ENCODE data around the gene USP4. TPM values are rescaled to one million over a fixed set of nuclear protein-coding genes. Genes with fewer than 3 reads are reported as not detected.
"Not testable (repeated sequence)": the region's sequence is repeated elsewhere in the genome, so short reads cannot be mapped to it uniquely, and the experiment has no call there.

USP4 gene
- total RNA-seq, 1 donor from 2014 or later: 71.3 TPM

- intact Hi-C loops (cut with DNase I): no loop called here
- TF ChIP-seq, protein P1, sequence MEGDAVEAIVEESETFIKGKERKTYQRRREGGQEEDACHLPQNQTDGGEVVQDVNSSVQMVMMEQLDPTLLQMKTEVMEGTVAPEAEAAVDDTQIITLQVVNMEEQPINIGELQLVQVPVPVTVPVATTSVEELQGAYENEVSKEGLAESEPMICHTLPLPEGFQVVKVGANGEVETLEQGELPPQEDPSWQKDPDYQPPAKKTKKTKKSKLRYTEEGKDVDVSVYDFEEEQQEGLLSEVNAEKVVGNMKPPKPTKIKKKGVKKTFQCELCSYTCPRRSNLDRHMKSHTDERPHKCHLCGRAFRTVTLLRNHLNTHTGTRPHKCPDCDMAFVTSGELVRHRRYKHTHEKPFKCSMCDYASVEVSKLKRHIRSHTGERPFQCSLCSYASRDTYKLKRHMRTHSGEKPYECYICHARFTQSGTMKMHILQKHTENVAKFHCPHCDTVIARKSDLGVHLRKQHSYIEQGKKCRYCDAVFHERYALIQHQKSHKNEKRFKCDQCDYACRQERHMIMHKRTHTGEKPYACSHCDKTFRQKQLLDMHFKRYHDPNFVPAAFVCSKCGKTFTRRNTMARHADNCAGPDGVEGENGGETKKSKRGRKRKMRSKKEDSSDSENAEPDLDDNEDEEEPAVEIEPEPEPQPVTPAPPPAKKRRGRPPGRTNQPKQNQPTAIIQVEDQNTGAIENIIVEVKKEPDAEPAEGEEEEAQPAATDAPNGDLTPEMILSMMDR (IDR thresholded peaks at IDR 0.05): no peak
- peak in 1 of 2 donors; percentile 21 for ATAC-seq
- no peaks in the 10 kb centered on the region for H3K36me3 ChIP-seq
- H3K9me3 ChIP-seq: no peaks in the 10 kb centered on the region
- peaks cover 61% of the 10 kb centered on the region for H3K4me1 ChIP-seq
- no peak overlapping the region for H3K4me3 ChIP-seq
- no peak for DNase-seq
- no peaks in the 10 kb centered on the region for H3K27me3 ChIP-seq (ENCODE audit: low read depth)
- peak overlapping the region; percentile 46 for H3K27ac ChIP-seq
Measured at GRCh38 chr3:49349348-49350114, 9.7 kb upstream of the USP4 start.

GRCh38 chr3:49348361-49348760, 8.5 kb upstream of the USP4 start:
- intact Hi-C loops (cut with DNase I); H3K27me3 ChIP-seq (ENCODE audit: low read depth); DNase-seq; H3K9me3 ChIP-seq; ATAC-seq; H3K36me3 ChIP-seq; H3K4me3 ChIP-seq: not testable (repeated sequence)
- H3K27ac ChIP-seq: peak overlapping the region; percentile 99
- peaks cover 70% of the 10 kb centered on the region for H3K4me1 ChIP-seq

GRCh38 chr3:49346797-49347251, 7.0 kb upstream of the USP4 start:
- intact Hi-C loops (cut with DNase I): no loop called here
- Histone ChIP-seq H3K27ac (peak overlapping the region; percentile 99), H3K4me1 (peaks cover 78% of the 10 kb centered on the region), H3K36me3 (no peaks in the 10 kb centered on the region), H3K27me3 (ENCODE audit: low read depth) (no peaks in the 10 kb centered on the region), H3K4me3 (no peak overlapping the region), H3K9me3 (no peaks in the 10 kb centered on the region)
- ATAC-seq: peak in 1 of 2 donors; percentile 30
- TF ChIP-seq, protein P1 (IDR thresholded peaks at IDR 0.05): no peak
- DNase-seq: no peak

GRCh38 chr3:49343163-49343562, 3.3 kb upstream of the USP4 start:
- H3K27me3 ChIP-seq (ENCODE audit: low read depth): no peaks in the 10 kb centered on the region
- peaks cover 77% of the 10 kb centered on the region for H3K4me1 ChIP-seq
- no peak for DNase-seq
- peak overlapping the region; percentile 99 for H3K27ac ChIP-seq
- no peak overlapping the region for H3K4me3 ChIP-seq
- no peak for ATAC-seq
- H3K36me3 ChIP-seq: no peaks in the 10 kb centered on the region
- TF ChIP-seq, protein P1 (IDR thresholded peaks at IDR 0.05): no peak
- intact Hi-C loops (cut with DNase I): no loop called here
- no peaks in the 10 kb centered on the region for H3K9me3 ChIP-seq

DNA sequence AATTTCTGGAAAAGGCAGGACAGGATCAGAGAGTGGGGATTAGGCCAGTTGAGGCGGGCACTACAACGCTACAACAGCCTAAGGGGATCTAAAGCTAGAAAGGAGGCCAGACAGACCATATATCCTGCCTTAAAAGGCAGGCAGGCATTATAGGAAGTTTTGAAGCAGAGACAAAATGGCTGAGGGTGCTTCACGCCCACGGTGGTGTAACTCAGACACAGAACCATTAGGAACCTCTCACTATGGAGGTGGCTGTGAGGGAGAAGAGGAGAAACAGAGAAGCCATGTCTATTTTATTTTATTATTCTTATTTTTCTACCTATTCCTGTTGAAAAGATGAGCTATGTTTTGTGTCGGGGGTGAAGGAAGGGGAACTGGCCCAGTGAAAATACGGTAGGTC, 2.1 kb upstream of the USP4 start:
- Histone ChIP-seq H3K4me1 (peaks cover 75% of the 10 kb centered on the region), H3K4me3 (no peak overlapping the region), H3K27me3 (ENCODE audit: low read depth) (no peaks in the 10 kb centered on the region), H3K27ac (peak overlapping the region; percentile 99), H3K9me3 (no peaks in the 10 kb centered on the region), H3K36me3 (peaks cover 4% of the 10 kb centered on the region)
- no peak for DNase-seq
- ATAC-seq: no peak
- intact Hi-C loops (cut with DNase I): no loop called here
- TF ChIP-seq, protein P1 (IDR thresholded peaks at IDR 0.05): no peak

DNA sequence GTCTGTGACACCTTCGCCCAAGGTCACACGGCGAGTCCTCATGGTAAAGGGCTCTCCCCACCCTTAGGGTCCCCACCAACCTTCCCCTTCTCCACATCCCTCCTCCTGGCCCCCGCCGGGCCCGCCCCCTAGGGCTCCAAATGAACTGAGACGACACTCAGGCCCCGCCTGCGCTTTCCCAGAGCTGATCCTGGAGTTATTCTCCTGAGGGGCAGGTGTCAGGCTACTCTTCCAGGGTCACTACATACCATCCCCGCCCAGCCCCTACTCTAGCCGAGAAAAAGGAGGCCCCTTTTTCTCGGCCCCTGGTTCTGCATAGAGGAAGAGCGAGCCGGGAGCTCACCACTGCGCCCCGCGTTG, 292 bp downstream of the USP4 start:
- Histone ChIP-seq H3K9me3 (no peaks in the 10 kb centered on the region), H3K4me1 (peaks cover 63% of the 10 kb centered on the region), H3K4me3 (peak overlapping the region; percentile 83), H3K36me3 (peaks cover 26% of the 10 kb centered on the region), H3K27ac (peak overlapping the region; percentile 99), H3K27me3 (ENCODE audit: low read depth) (no peaks in the 10 kb centered on the region)
- peak; percentile 31 to 33 for ATAC-seq
- peak; percentile 63 for DNase-seq
- intact Hi-C loops (cut with DNase I): no loop called here
- TF ChIP-seq, protein P1 (IDR thresholded peaks at IDR 0.05): no peak

Data from lower lobe of right lung (tissue), 2 donors.